Measurements from ENCODE around the gene PTPRM.
A peak's percentile ranks its signal among the peaks of the same experiment; 100 is the strongest.

Gene PTPRM

DNA sequence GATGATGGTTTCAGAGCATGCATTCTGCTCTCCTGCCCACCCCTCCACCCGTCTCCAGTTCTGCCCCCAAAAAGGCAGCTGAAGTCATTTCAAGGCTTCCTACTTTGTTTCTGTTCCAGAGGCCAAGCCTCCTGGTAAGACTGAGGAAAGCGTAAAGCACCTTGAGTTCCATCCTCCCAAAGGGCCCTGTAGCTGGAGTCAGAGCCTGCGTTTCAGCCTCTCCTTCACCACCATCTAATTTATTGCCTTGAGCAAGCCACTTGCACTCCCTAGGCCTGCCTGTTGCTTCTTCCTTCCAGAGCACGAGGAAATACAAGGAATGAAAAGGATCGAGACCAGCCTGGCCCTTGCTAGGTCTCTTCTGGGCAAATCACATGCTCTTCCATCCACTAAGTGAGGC lies 797.9 kb downstream of the PTPRM start:
- Mint-ChIP-seq H3K36me3 (ENCODE audit: low read depth) (no peaks in the 10 kb centered on the region), H3K27me3 (peaks cover 21% of the 10 kb centered on the region), H3K27ac (no peak overlapping the region), H3K4me3 (no peak overlapping the region), H3K4me1 (no peaks in the 10 kb centered on the region), H3K9me3 (no peaks in the 10 kb centered on the region)
- no peak for ATAC-seq
- DNase-seq, result no peak

DNA sequence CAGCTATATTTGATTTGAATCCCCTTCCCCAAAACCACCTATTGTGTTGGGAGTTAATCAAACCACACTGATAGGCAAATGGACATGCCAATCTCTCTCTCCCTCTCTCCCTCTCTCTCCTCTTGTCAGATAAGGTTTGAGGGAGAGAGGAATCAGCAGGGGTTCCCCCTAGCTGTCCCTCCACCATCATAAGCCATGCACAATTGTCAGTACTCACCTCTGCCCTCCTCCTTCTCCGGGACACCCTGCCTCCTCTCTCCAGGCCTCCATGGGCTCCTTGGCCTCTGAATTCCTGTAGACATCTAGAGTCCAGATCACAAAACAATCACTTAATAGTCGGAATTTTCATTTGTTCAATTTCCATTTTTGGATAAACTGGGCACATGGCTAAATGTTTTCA lies 798.4 kb downstream of the PTPRM start:
- Mint-ChIP-seq H3K9me3 (no peaks in the 10 kb centered on the region), H3K27me3 (peaks cover 21% of the 10 kb centered on the region), H3K36me3 (ENCODE audit: low read depth) (no peaks in the 10 kb centered on the region), H3K4me3 (no peak overlapping the region), H3K27ac (no peak overlapping the region), H3K4me1 (no peaks in the 10 kb centered on the region)
- DNase-seq (no peak), ATAC-seq (no peak)

GRCh38 chr18:8366070-8366469 lies 799.0 kb downstream of the PTPRM start:
- Mint-ChIP-seq H3K9me3 (no peaks in the 10 kb centered on the region), H3K27ac (no peak overlapping the region), H3K4me3 (no peak overlapping the region)

DNA sequence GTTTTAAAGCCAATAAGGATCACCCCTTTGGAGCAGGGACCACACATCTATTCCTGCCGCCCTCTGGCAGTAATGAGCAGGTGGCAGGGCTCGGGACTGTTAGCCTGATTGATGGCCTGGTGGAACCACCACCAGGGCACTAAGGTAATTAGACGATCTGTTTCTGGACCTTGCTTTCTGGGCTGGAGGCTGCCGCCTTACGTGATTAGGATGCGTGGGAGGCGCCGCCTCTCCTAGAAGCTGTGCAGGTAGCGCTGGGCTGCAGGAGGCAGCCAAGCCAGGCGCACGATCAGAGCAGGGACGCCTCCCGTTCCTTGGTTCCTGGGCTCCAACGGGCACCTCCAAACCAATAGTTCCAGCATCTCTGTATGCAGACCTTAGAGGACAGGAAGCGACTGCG lies 799.5 kb downstream of the PTPRM start:
- no peak for ATAC-seq
- H3K4me1 Mint-ChIP-seq, result no peaks in the 10 kb centered on the region
- no peak overlapping the region for H3K27ac Mint-ChIP-seq

More at GRCh38 chr18:8366070-8366469, 799.0 kb downstream of the PTPRM start:
- H3K36me3 Mint-ChIP-seq (ENCODE audit: low read depth), result no peaks in the 10 kb centered on the region
- H3K4me1 Mint-ChIP-seq, result no peaks in the 10 kb centered on the region
- H3K27me3 Mint-ChIP-seq, result peaks cover 21% of the 10 kb centered on the region
- DNase-seq, result no peak
- ATAC-seq, result no peak

DNA sequence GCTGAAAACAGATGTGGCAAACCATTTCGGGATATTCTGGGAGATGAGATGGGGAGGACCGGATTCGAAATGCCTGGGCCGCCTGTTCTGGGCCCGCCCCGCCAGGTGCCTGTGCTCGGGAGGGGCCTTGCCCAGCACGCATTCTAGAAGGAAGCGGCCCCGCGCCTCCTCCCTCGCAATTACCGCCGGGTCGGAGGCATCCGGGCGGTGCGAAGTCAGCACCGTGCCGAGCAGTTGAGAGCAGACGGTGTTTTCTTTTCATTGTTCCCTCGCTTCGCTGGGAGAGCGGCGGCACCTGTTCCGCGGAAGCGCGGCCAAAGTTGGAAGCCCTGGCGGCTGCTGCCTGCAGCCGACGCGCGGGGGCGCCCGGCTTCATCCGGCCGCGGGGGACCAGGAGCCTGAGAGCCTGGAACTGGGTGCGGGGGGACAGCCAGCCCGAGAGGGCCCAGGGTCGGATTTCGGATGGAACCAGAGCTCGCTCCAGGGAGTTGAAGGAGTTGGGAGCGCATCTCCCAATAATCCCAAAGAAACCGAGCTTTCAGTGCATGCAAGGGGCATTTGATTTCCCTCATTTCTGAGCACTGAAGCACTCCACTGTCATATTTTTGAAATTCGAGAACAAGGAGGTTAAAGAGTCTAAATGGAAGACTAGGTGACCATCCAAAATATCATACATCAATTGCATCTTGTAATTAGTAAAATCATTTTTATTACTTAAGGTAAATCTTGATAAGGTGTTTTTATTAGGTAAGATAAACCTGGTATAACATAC lies 800.3 kb downstream of the PTPRM start:
- Mint-ChIP-seq H3K4me1 (no peaks in the 10 kb centered on the region), H3K36me3 (ENCODE audit: low read depth) (no peaks in the 10 kb centered on the region), H3K27me3 (peaks cover 21% of the 10 kb centered on the region), H3K27ac (no peak overlapping the region), H3K4me3 (no peak overlapping the region), H3K9me3 (no peaks in the 10 kb centered on the region)
- DNase-seq (peak; percentile 19), ATAC-seq (no peak)

More for the DNA sequence above, 799.5 kb downstream of the PTPRM start:
- no peak for DNase-seq
- Mint-ChIP-seq H3K4me3 (no peak overlapping the region), H3K27me3 (peaks cover 21% of the 10 kb centered on the region), H3K36me3 (ENCODE audit: low read depth) (no peaks in the 10 kb centered on the region), H3K9me3 (no peaks in the 10 kb centered on the region)

GRCh38 chr18:8368512-8369217 lies 801.5 kb downstream of the PTPRM start:
- DNase-seq (no peak), ATAC-seq (no peak)
- Mint-ChIP-seq H3K9me3 (no peaks in the 10 kb centered on the region), H3K27ac (no peak overlapping the region), H3K36me3 (ENCODE audit: low read depth) (no peaks in the 10 kb centered on the region), H3K27me3 (peaks cover 21% of the 10 kb centered on the region), H3K4me3 (no peak overlapping the region), H3K4me1 (no peaks in the 10 kb centered on the region)

GRCh38 chr18:8373486-8373885 lies 806.4 kb downstream of the PTPRM start:
- no peak for DNase-seq
- H3K27ac Mint-ChIP-seq, result no peak overlapping the region
- H3K4me3 Mint-ChIP-seq, result no peak overlapping the region
- no peaks in the 10 kb centered on the region for H3K4me1 Mint-ChIP-seq
- no peaks in the 10 kb centered on the region for H3K9me3 Mint-ChIP-seq
- no peaks in the 10 kb centered on the region for H3K36me3 Mint-ChIP-seq (ENCODE audit: low read depth)
- no peak for ATAC-seq
- peaks cover 7% of the 10 kb centered on the region for H3K27me3 Mint-ChIP-seq

DNA sequence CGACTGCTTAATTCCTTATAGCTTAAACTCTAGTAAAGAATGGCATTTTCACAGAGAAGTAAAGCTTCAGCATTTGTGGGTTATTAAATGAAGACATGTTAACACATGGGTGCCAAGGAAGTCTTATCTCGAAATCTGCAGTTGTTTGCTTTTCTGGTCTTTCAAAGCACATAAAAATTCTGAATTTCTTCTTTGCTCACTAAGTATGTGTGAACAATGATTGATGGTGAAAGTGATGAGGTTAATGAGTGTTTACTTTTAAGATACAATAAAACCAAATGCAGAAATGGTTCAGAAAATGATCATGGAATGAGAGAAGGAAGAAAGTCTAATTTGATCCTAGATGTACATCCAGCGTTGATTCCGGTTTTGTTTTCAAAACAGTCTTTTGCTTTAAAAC lies 807.6 kb downstream of the PTPRM start:
- no peak overlapping the region for H3K27ac Mint-ChIP-seq
- H3K9me3 Mint-ChIP-seq, result no peaks in the 10 kb centered on the region
- H3K27me3 Mint-ChIP-seq, result no peaks in the 10 kb centered on the region
- H3K4me3 Mint-ChIP-seq, result no peak overlapping the region
- DNase-seq (no peak), ATAC-seq (no peak)
- no peaks in the 10 kb centered on the region for H3K4me1 Mint-ChIP-seq
- H3K36me3 Mint-ChIP-seq (ENCODE audit: low read depth), result no peaks in the 10 kb centered on the region

- DNase-seq, result no peak
- Mint-ChIP-seq H3K27me3 (no peaks in the 10 kb centered on the region), H3K27ac (no peak overlapping the region), H3K4me1 (no peaks in the 10 kb centered on the region), H3K36me3 (ENCODE audit: low read depth) (no peaks in the 10 kb centered on the region), H3K4me3 (no peak overlapping the region), H3K9me3 (no peaks in the 10 kb centered on the region)
- ATAC-seq, result no peak
Measured at GRCh38 chr18:8375249-8375648, 808.1 kb downstream of the PTPRM start.

DNA sequence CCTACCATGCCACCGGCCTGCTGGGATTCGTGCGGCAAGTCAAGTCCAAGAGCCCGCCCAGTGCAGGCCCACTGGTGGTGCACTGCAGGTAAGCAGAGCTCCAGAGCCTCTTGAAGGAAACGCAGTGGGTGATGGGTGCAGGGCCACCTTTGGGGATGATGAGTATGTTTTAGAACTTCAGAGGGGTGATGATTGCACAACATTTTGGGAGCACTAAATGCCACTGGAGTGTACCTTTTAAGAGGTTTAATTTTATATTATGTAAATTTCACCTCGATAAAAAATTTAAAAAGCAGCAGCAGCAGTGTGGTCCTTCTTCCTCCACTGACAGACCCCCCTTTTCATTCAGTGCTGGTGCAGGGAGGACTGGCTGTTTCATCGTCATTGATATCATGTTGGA lies 809.0 kb downstream of the PTPRM start:
- Mint-ChIP-seq H3K4me1 (no peaks in the 10 kb centered on the region), H3K27me3 (no peaks in the 10 kb centered on the region), H3K9me3 (no peaks in the 10 kb centered on the region), H3K27ac (no peak overlapping the region), H3K4me3 (no peak overlapping the region), H3K36me3 (ENCODE audit: low read depth) (no peaks in the 10 kb centered on the region)
- no peak for ATAC-seq
- no peak for DNase-seq

DNA sequence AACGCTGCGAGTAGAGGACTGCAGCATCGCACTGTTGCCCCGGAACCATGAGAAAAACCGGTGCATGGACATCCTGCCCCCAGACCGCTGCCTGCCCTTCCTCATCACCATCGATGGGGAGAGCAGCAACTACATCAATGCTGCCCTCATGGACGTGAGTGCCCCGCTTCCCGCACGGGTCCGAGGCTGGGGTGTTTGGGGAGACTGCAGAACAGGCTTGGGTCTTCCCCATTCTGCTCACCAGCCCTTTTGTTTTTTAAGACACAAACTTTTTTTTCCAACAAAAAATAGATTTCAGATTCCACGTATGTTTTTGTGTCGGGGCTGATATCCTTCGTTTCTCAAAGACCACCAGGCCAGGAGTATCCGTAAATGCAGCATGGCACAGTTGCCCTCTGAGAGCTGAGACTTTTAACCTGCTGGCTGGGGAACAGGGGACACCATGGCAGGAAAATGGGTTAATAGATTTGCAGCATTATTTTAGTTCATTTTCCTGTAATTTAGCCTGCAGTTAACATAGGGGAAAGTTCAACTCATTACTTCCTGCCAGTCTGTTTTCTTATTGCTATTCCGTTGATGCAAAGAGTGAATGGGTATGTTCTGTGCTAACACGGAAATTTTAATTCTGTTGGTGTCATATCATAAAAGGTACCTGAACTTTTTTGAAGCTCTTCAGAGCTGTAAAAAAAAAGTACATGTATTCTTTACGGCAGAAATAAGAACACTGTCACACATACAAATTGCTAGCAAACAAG lies 812.2 kb downstream of the PTPRM start:
- Mint-ChIP-seq H3K36me3 (ENCODE audit: low read depth) (no peaks in the 10 kb centered on the region), H3K9me3 (no peaks in the 10 kb centered on the region), H3K4me1 (no peaks in the 10 kb centered on the region), H3K27me3 (no peaks in the 10 kb centered on the region), H3K4me3 (no peak overlapping the region), H3K27ac (no peak overlapping the region)
- ATAC-seq (no peak), DNase-seq (no peak)

DNA sequence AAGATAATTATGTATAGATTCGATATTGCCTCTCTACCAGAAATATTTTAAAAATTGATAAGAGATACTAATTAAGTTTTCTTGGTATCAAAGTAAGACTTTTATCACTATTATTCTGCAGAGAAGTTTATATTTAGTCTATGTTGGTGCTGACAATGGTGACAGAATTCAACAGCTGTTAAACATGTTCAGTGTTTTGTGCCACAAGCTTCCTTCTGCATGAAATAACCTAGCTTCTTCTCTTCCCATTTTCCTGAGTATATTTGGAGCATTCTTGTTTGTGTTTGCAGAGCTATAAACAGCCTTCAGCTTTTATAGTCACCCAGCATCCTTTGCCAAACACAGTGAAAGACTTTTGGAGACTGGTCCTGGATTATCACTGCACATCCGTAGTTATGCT lies 812.9 kb downstream of the PTPRM start:
- H3K4me1 Mint-ChIP-seq, result no peaks in the 10 kb centered on the region
- no peak overlapping the region for H3K4me3 Mint-ChIP-seq
- H3K27ac Mint-ChIP-seq, result no peak overlapping the region
- no peaks in the 10 kb centered on the region for H3K27me3 Mint-ChIP-seq
- H3K36me3 Mint-ChIP-seq (ENCODE audit: low read depth), result no peaks in the 10 kb centered on the region
- DNase-seq (no peak), ATAC-seq (no peak)
- no peaks in the 10 kb centered on the region for H3K9me3 Mint-ChIP-seq

DNA sequence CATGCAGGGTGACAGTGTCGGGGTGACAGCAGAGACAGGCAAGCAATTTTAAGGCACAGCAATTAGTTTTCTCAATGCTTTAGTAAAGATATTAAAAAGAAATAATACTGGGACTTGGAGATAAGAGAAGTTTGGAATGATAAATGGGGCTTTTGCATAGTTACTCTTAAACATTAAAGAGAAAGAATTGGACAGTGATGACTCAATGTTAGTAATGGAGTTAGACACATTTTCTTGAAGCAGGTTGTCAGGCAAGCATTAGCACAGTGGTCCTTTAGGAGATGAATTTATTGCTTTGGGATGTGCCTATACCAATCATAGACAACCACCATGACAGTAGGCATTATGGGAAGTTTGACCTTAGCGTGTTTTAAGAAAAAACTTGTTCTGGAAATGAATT lies 813.8 kb downstream of the PTPRM start:
- Mint-ChIP-seq H3K4me3 (no peak overlapping the region), H3K9me3 (no peaks in the 10 kb centered on the region), H3K4me1 (no peaks in the 10 kb centered on the region), H3K36me3 (ENCODE audit: low read depth) (no peaks in the 10 kb centered on the region), H3K27ac (no peak overlapping the region), H3K27me3 (no peaks in the 10 kb centered on the region)
- DNase-seq (no peak), ATAC-seq (no peak)

GRCh38 chr18:8381821-8382459 lies 814.8 kb downstream of the PTPRM start:
- H3K4me3 Mint-ChIP-seq, result no peak overlapping the region
- no peak for ATAC-seq

More at GRCh38 chr18:8381821-8382459, 814.8 kb downstream of the PTPRM start:
- Mint-ChIP-seq H3K9me3 (no peaks in the 10 kb centered on the region), H3K27ac (no peak overlapping the region), H3K36me3 (ENCODE audit: low read depth) (no peaks in the 10 kb centered on the region), H3K4me1 (no peaks in the 10 kb centered on the region), H3K27me3 (no peaks in the 10 kb centered on the region)
- DNase-seq, result no peak

Data from activated naive CD8-positive, alpha-beta T cell treated with anti-CD3 and anti-CD28 coated beads, Interleukin-2, amount 50 U/mL, for 24 hours (primary cell).